A549 (cell line): ENCODE data around the gene RNU1-3.
"Not testable (repeated sequence)": the region's sequence is repeated elsewhere in the genome, so short reads cannot be mapped to it uniquely, and the experiment has no call there.

Source experiments
- BHLHE40 ChIP-seq: IDR thresholded peaks from 2 replicates; pipeline ENCODE4 v1.6.1; 2012; ENCODE audit warnings: low read depth, low read length, inconsistent platforms
- JUN ChIP-seq, 2 experiments: fragments of >200 bp; sonication (Bioruptor Twin); formaldehyde crosslinking; IDR thresholded peaks; 2 replicates in 1 of 2; 3 replicates in 1 of 2; pipeline ENCODE4 v1.6.1; 2016 to 2017
- MAFK ChIP-seq: fragments of 450-650 bp; IDR thresholded peaks from 2 replicates; pipeline ENCODE4 v1.6.1; 2014; ENCODE audit not compliant: partially characterized antibody
- POLR2A ChIP-seq: IDR thresholded peaks from 2 replicates; pipeline ENCODE4 v1.6.1; 2012; ENCODE audit warnings: mild to moderate bottlenecking, low read length
- TF ChIP-seq, protein P1 (sequence below): fragments of >200 bp; sonication (Bioruptor Twin); formaldehyde crosslinking; IDR thresholded peaks from 3 replicates; pipeline ENCODE4 v1.5.1; 2016

DNA sequence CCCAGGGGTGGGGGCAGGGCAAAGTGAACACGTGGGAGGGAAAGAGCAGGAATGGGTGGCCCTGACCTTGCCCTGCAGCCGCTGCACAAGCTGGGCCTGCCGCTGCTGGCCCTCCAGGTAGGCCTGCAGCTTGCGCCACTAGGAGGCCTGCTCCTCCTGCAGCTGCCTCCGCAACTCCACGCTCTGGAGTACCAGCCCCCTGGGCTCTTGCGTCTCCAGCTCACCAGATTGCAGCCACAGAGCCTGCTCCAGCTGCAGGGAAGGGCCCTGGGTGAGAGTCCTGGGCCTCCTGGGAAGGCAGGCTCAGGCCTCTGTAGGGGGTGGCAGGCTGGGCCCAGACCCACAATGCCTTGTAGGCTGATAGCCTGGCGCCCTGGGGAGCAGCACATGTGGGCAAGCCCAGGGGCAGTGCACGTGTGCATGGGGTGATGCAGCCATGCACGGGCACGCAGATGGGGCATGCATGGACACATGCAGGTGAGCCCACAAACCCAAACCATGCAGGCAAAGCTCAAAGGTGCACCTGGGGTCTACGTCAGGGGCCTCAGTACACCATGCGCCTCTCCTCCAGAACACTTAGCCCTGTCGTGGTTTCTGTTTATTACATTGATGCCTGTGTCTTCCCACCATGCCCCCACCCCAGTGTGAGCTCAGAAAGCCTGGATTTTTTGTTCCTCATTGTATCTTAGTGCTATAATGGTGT lies 9.6 kb downstream of the RNU1-3 start:
- TF ChIP-seq JUN (IDR thresholded peaks at IDR 0.05); BHLHE40; MAFK; POLR2A: not testable (repeated sequence)
- TF ChIP-seq, protein P1, sequence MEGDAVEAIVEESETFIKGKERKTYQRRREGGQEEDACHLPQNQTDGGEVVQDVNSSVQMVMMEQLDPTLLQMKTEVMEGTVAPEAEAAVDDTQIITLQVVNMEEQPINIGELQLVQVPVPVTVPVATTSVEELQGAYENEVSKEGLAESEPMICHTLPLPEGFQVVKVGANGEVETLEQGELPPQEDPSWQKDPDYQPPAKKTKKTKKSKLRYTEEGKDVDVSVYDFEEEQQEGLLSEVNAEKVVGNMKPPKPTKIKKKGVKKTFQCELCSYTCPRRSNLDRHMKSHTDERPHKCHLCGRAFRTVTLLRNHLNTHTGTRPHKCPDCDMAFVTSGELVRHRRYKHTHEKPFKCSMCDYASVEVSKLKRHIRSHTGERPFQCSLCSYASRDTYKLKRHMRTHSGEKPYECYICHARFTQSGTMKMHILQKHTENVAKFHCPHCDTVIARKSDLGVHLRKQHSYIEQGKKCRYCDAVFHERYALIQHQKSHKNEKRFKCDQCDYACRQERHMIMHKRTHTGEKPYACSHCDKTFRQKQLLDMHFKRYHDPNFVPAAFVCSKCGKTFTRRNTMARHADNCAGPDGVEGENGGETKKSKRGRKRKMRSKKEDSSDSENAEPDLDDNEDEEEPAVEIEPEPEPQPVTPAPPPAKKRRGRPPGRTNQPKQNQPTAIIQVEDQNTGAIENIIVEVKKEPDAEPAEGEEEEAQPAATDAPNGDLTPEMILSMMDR: not testable (repeated sequence)
